GM21717 (cell line): ENCODE data around the gene TAPT1.
"Not testable (repeated sequence)": the region's sequence is repeated elsewhere in the genome, so short reads cannot be mapped to it uniquely, and the experiment has no call there.

Experiments
- ATAC-seq: cut with Tn5 transposase; IDR thresholded peaks from one replicate; pipeline ENCODE4 v1.9.1; 2021; ENCODE audit warnings: mild to moderate bottlenecking, moderate library complexity; ENCODE audit not compliant: unreplicated experiment

The TAPT1 gene

GRCh38 chr4:16186986-16187385 is 39.3 kb downstream of the TAPT1 start:
- ATAC-seq = no peak

GRCh38 chr4:16183604-16184003 is 42.7 kb downstream of the TAPT1 start:
- ATAC-seq = no peak

- ATAC-seq = no peak
These were observed 49.6 kb downstream of the TAPT1 start for GRCh38 chr4:16176621-16177020.

- no peak for ATAC-seq
These were observed 54.4 kb downstream of the TAPT1 start for GRCh38 chr4:16171831-16172230.

- no peak for ATAC-seq
These were observed 56.8 kb downstream of the TAPT1 start for GRCh38 chr4:16169490-16169889.

GRCh38 chr4:16168710-16169388 is 57.4 kb downstream of the TAPT1 start:
- ATAC-seq = no peak

- no peak for ATAC-seq
These were observed 58.1 kb downstream of the TAPT1 start for GRCh38 chr4:16168144-16168543.

GRCh38 chr4:16165931-16166330 is 60.3 kb downstream of the TAPT1 start:
- no peak for ATAC-seq

- no peak for ATAC-seq
These were observed 63.4 kb downstream of the TAPT1 start for GRCh38 chr4:16162891-16163290.

GRCh38 chr4:16161851-16162408 is 64.3 kb downstream of the TAPT1 start:
- no peak for ATAC-seq

- ATAC-seq = no peak
These were observed 65.8 kb downstream of the TAPT1 start for GRCh38 chr4:16160457-16160856.

GRCh38 chr4:16159286-16159685 is 67.0 kb downstream of the TAPT1 start:
- ATAC-seq = no peak

- no peak for ATAC-seq
These were observed 67.8 kb downstream of the TAPT1 start for GRCh38 chr4:16158504-16158852.

GRCh38 chr4:16157609-16158503 is 68.4 kb downstream of the TAPT1 start:
- no peak for ATAC-seq

GRCh38 chr4:16155528-16156169 is 70.6 kb downstream of the TAPT1 start:
- ATAC-seq = no peak

- no peak for ATAC-seq
These were observed 71.8 kb downstream of the TAPT1 start for GRCh38 chr4:16154451-16154850.

GRCh38 chr4:16150716-16151115 is 75.6 kb downstream of the TAPT1 start:
- no peak for ATAC-seq

GRCh38 chr4:16144913-16145312 is 81.4 kb downstream of the TAPT1 start:
- not testable (repeated sequence) for ATAC-seq

GRCh38 chr4:16142598-16143310 is 83.5 kb downstream of the TAPT1 start:
- ATAC-seq = no peak

- no peak for ATAC-seq
These were observed 85.4 kb downstream of the TAPT1 start for GRCh38 chr4:16140879-16141249.
